Breast epithelium (tissue), 3 donors: ENCODE measurements around the gene MPPED2.

Experiments used
- CTCF ChIP-seq, 3 donors: fragments of 450-650 bp; IDR thresholded peaks; one replicate each; pipeline ENCODE4 v1.5.1; 2016 to 2017; ENCODE audit warnings: antibody characterized with exemption in 3 of 3, mild to moderate bottlenecking in 3 of 3, moderate library complexity in 3 of 3
- POLR2A ChIP-seq: fragments of 450-650 bp; IDR thresholded peaks from one replicate; pipeline ENCODE4 v1.6.1; 2016; ENCODE audit warnings: antibody characterized with exemption, mild to moderate bottlenecking, moderate library complexity
- POLR2AphosphoS5 ChIP-seq, 3 donors: sonication (generic); formaldehyde crosslinking; IDR thresholded peaks; one replicate each; pipeline ENCODE4 v1.6.1; 2017; ENCODE audit warnings: antibody characterized with exemption in 3 of 3

GRCh38 chr11:30440510-30440909 lies 145.6 kb downstream of the MPPED2 start:
- no peak for TF ChIP-seq POLR2A
- no peak for TF ChIP-seq CTCF (IDR thresholded peaks at IDR 0.05)
- no peak for TF ChIP-seq POLR2AphosphoS5 (IDR thresholded peaks at IDR 0.05)
